HG02970 (cell line): ENCODE measurements around the gene PI4KA.
"Not testable (repeated sequence)": the region's sequence is repeated elsewhere in the genome, so short reads cannot be mapped to it uniquely, and the experiment has no call there.

Experiments
- ATAC-seq: cut with Tn5 transposase; IDR thresholded peaks from one replicate; pipeline ENCODE4 v1.9.1; 2021; ENCODE audit warnings: mild to moderate bottlenecking, moderate library complexity, moderate number of reproducible peaks; ENCODE audit not compliant: unreplicated experiment, low FRiP score

Gene PI4KA

GRCh38 chr22:20852076-20852475 is 6.5 kb downstream of the PI4KA start:
- ATAC-seq = no peak

- no peak for ATAC-seq
Observed at GRCh38 chr22:20847318-20847822, 11.2 kb downstream of the PI4KA start.

GRCh38 chr22:20844055-20845037 is 14.3 kb downstream of the PI4KA start:
- no peak for ATAC-seq

GRCh38 chr22:20843501-20843900 is 15.1 kb downstream of the PI4KA start:
- no peak for ATAC-seq

- ATAC-seq = no peak
Observed at GRCh38 chr22:20840646-20841371, 17.8 kb downstream of the PI4KA start.

DNA sequence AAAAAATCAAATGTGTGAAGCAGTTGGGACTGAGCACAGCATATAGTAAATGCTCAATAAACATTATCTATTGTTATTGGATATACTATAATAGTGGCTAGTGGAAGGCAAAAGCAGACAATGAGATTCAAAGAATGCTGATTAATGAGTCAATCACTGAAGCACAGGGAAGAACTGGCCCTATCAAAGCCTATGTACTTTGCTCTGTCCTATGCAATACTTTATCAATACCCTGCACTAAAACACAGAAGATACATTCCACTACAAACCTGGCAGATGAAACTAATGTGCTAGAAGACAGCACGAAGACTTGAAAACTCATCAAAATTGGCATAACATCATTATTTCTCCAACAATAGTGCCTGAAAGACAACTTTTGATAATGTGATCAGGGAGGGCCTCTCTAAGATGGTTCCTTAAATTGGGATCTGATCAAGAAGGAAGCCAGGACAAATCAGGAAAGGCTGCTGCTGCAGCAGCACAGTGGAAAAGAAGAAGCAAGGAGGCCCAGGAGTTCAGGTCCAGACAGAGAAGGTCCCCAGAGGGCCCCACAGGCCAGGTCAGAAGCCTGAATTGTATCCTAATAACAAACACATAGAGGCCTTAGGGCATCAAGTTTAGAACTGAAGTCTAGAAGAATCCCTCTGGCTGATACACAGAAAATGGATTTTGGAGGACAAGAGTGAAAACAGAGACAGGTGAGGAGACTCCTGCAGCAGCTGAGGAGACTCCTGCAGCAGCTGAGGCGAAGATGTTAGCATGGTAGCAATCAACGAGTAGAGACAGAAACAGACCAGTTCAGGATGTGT is 18.6 kb downstream of the PI4KA start:
- no peak for ATAC-seq

- not testable (repeated sequence) for ATAC-seq
Observed at GRCh38 chr22:20839354-20839753, 19.3 kb downstream of the PI4KA start.

DNA sequence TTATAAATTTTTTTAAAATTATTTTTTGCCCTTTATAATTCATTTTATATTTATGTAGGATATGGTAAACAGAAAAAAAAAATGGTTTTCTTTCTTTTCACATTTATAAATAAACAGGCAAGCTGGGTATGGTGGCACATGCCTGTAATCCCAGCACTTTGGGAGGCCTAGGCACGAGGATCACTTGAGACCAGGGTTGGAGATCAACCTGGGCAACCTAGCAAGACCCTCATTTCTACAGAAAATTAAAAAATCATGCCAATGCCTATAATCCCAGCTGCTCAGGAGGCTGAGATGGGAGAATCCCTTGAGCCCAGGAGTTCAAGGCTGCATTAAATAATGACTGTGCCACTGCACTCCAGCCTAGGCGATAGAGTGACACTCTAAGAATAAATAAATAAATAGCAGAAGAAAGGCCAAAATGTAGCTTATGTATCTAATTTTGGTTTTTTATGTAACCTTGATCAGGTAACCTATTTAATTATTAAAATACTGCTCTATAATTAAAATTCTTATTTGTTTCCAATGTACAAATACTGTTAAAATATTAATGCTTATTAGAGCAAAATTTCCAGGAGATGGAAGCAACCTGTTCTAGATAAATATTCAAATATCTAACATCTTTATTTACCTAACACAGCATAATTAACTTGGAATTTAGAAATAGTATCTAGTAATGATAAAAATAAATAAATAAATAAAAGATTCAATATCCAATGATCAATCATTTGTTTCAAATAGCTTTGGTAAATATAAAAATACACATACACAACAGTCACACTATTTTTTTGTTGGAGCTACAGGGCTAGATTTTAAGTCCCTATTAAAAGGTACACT is 21.4 kb downstream of the PI4KA start:
- no peak for ATAC-seq

- ATAC-seq = no peak
Observed at GRCh38 chr22:20834725-20835124, 23.9 kb downstream of the PI4KA start.

GRCh38 chr22:20834206-20834605 is 24.4 kb downstream of the PI4KA start:
- ATAC-seq = no peak

- ATAC-seq = no peak
Observed at GRCh38 chr22:20833225-20833665, 25.4 kb downstream of the PI4KA start.

DNA sequence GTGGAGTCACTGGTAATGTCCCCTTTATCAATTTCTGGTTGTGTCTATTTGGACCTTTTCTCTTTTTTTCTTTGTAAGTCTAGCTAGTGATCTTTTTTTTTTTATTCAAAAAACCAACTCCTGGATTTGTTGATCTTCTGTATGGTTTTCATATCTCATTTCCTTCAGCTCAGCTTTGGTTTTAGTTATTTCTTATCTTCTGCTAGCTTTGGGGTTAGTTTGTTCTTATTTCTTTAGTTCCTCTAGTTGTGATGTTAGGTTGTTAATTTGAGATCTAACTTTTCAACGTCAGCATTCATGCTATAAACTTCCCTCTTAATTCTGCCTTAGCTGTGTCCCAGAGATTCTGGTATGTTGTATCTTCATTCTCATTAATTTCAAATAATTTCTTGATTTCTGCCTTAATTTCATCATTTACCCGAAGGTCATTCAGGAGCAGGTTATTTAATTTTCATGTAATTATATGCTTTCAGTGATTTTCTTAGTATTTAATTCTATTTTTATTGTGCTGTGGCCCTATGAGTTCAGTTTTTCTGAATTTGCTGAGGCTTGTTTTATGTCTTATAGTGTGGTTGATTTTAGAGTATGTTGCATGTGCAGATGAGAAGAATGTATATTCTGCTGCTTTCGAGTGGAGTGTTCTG is 29.0 kb downstream of the PI4KA start:
- no peak for ATAC-seq

DNA sequence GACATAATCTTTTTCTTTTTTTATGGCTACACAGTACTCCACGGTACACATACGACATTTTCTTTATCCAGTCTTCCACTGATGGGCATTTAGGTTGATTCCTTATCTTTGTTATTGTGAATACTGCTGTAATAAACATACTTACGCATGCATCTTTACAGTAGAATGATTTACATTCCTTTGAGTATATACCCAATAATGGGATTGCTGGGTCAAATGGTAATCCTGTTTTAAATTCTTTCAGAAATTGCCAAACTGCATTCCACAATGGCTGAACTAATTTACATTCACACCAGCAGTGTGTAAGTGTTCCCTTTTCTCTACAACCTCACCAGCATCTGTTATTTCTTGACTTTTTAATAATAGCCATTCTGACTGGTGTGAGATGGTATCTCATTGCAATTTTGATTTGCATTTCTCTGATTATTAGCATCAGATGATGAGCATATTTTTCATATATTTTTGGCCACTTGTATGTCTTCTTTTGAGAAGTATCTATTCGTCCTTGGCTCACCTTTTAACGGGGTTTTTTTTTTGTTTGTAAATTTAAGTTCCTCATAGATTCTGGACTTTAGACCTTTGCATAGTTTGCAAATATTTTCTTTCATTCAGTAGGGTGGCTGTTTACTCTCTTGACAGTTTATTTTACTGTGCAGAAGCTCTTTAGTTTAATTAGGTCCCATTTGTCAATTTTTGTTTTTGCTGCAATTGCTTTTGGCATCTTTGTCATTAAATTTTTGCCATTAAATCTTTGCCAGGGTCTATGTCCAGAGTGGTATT is 32.0 kb downstream of the PI4KA start:
- not testable (repeated sequence) for ATAC-seq

DNA sequence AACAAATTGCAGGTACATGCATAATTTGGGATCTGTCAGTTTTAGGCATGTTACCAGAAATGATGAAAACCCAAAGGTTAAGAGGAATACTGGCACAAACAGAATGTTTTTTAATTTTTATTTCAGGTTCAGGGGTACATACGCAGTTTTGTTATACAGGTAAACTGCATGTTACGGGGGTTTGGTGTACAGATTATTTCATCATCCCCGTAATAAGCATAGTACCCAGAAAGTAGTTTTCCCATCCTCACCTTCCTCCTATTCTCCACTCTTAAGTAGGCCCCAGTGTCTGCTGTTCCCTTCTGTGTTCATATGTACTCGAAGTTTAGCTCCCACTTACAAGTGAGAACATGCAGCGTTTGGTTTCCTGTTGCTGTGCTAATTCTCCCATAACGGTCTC is 33.0 kb downstream of the PI4KA start:
- no peak for ATAC-seq

GRCh38 chr22:20825216-20825615 is 33.4 kb downstream of the PI4KA start:
- ATAC-seq = not testable (repeated sequence)

- no peak for ATAC-seq
Observed at GRCh38 chr22:20823264-20823663, 35.3 kb downstream of the PI4KA start.

DNA sequence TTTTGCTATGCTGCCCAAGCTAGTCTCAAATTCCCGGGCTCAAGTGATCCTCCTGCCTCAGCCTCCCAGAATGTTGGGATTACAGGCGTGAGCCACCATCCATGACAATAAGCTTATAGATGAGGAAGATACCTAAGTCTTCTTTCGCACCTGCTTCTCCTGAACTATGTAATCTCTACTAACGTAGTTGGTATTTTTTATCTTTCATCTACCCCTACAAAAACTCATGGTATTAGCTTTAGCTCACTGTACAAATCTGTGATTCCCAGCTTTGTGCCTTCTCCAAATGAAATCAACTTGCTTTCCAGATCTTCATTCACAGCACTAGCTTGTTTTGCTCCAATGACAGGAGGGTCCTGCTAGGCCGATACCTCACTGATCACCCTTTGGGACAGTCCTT is 36.4 kb downstream of the PI4KA start:
- ATAC-seq = no peak

- not testable (repeated sequence) for ATAC-seq
Observed at GRCh38 chr22:20821717-20822239, 36.8 kb downstream of the PI4KA start.
